ENCODE results near the gene TNS3.

GRCh38 chr7:47239034-47239433 lies 342.9 kb downstream of the TNS3 start:
- TF ChIP-seq RAD21 (IDR thresholded peaks at IDR 0.05; ENCODE audit: low read length) (no peak), REST (IDR thresholded peaks at IDR 0.05; ENCODE audit: low read depth, low read length) (no peak), CTCF (IDR thresholded peaks at IDR 0.05) (no peak), EP300 (IDR thresholded peaks at IDR 0.05; ENCODE audit: borderline replicate concordance in 1 of 2, low read depth in 1 of 2, low read length in 1 of 2) (no peak), RCOR1 (IDR thresholded peaks at IDR 0.05; ENCODE audit: low read length) (no peak), MAX (IDR thresholded peaks at IDR 0.05; ENCODE audit: low read depth) (no peak), JUND (IDR thresholded peaks at IDR 0.05) (no peak), POLR2AphosphoS5 (IDR thresholded peaks at IDR 0.05; ENCODE audit: low read depth, low read length) (no peak)

Measured in SK-N-SH (cell line).